Uterus (tissue), 2 donors: ENCODE measurements around the gene ZNF584.

ENCODE experiments used
- CTCF ChIP-seq, 4 experiments: fragments of 200-600 bp in 2 of 4; fragments of 450-650 bp in 2 of 4; sonication (generic) in 2 of 4; IDR thresholded peaks; one replicate each; pipeline ENCODE4 v1.5.1; 2016 to 2019; ENCODE audit warnings: antibody characterized with exemption in 4 of 4, mild to moderate bottlenecking in 2 of 4, moderate library complexity in 1 of 4
- POLR2A ChIP-seq, 2 donors: fragments of 450-650 bp; IDR thresholded peaks; one replicate each; pipeline ENCODE4 v1.6.1; 2016; ENCODE audit warnings: antibody characterized with exemption in 2 of 2, mild to moderate bottlenecking in 1 of 2, moderate library complexity in 1 of 2

GRCh38 chr19:58392945-58393724 is 15.3 kb upstream of the ZNF584 start:
- TF ChIP-seq CTCF (IDR thresholded peaks at IDR 0.05) = no peak
- no peak for TF ChIP-seq POLR2A (IDR thresholded peaks at IDR 0.05)
